ENCODE measurements around the gene PON1.

The PON1 gene

GRCh38 chr7:95330204-95330960, 6.0 kb upstream of the PON1 start:
- Histone ChIP-seq H3K27ac (ENCODE audit: low read depth, low read length) (no peak overlapping the region), H3K79me1 (ENCODE audit: low read length) (no peaks in the 10 kb centered on the region), H3K14ac (ENCODE audit: low read length) (no peak overlapping the region), H3K4me1 (ENCODE audit: control insufficient read depth in 1 of 2, insufficient read depth in 2 of 2, low read length in 2 of 2) (no peaks in the 10 kb centered on the region), H4K91ac (ENCODE audit: low read depth, low read length) (no peak overlapping the region), H2BK12ac (ENCODE audit: low read length) (no peak overlapping the region), H4K12ac (ENCODE audit: low read depth, low read length) (no peak overlapping the region), H2BK5ac (ENCODE audit: low read depth, low read length, poor library complexity) (no peak overlapping the region), H3K79me2 (ENCODE audit: control insufficient read depth, insufficient read depth, low read length, poor library complexity) (no peaks in the 10 kb centered on the region), H3K4me2 (ENCODE audit: low read length) (no peak overlapping the region), H3K36me3 (ENCODE audit: control insufficient read depth in 1 of 2, insufficient read depth in 2 of 2, low read length in 2 of 2) (no peaks in the 10 kb centered on the region), H3K4me3 (ENCODE audit: low read depth, low read length) (no peak overlapping the region), H2AFZ (ENCODE audit: insufficient read depth, low read length, poor library complexity) (no peak overlapping the region), H2AK5ac (ENCODE audit: low read length) (no peak overlapping the region), H3K9ac (ENCODE audit: low read length) (no peak overlapping the region), H3K4ac (ENCODE audit: low read depth, low read length) (no peak overlapping the region), H3K9me3 (ENCODE audit: insufficient read depth, low read depth, low read length) (no peaks in the 10 kb centered on the region), H4K8ac (ENCODE audit: low read depth, low read length) (no peak overlapping the region), H3K18ac (ENCODE audit: low read length) (no peak overlapping the region), H2BK120ac (ENCODE audit: insufficient read depth, low read length, poor library complexity) (no peak overlapping the region), H3K23ac (ENCODE audit: low read length) (no peak overlapping the region), H3K27me3 (ENCODE audit: insufficient read depth, low read length) (no peaks in the 10 kb centered on the region)
- DNase-seq: no peak
- WGBS (ENCODE audit: extremely low coverage, insufficient coverage, insufficient read length): no CpG with 5 or more reads among the region's 4 CpGs

GRCh38 chr7:95327356-95327755, 3.0 kb upstream of the PON1 start:
- H2AFZ ChIP-seq (ENCODE audit: insufficient read depth, low read length, poor library complexity): no peak overlapping the region
- no peak overlapping the region for H3K18ac ChIP-seq (ENCODE audit: low read length)
- no peaks in the 10 kb centered on the region for H3K4me1 ChIP-seq (ENCODE audit: control insufficient read depth in 1 of 2, insufficient read depth in 2 of 2, low read length in 2 of 2)
- no peaks in the 10 kb centered on the region for H3K79me2 ChIP-seq (ENCODE audit: control insufficient read depth, insufficient read depth, low read length, poor library complexity)
- no peak overlapping the region for H3K4me3 ChIP-seq (ENCODE audit: low read depth, low read length)
- H3K4ac ChIP-seq (ENCODE audit: low read depth, low read length): no peak overlapping the region
- H3K79me1 ChIP-seq (ENCODE audit: low read length): no peaks in the 10 kb centered on the region
- H3K4me2 ChIP-seq (ENCODE audit: low read length): no peak overlapping the region
- 100% methylated on average over 1 of the region's 3 CpGs for WGBS (ENCODE audit: extremely low coverage, insufficient coverage, insufficient read length)
- H2AK5ac ChIP-seq (ENCODE audit: low read length): no peak overlapping the region
- no peaks in the 10 kb centered on the region for H3K36me3 ChIP-seq (ENCODE audit: control insufficient read depth in 1 of 2, insufficient read depth in 2 of 2, low read length in 2 of 2)
- no peak overlapping the region for H4K12ac ChIP-seq (ENCODE audit: low read depth, low read length)
- no peak overlapping the region for H4K91ac ChIP-seq (ENCODE audit: low read depth, low read length)
- no peaks in the 10 kb centered on the region for H3K27me3 ChIP-seq (ENCODE audit: insufficient read depth, low read length)
- no peak overlapping the region for H2BK120ac ChIP-seq (ENCODE audit: insufficient read depth, low read length, poor library complexity)
- no peak overlapping the region for H3K9ac ChIP-seq (ENCODE audit: low read length)
- H3K14ac ChIP-seq (ENCODE audit: low read length): no peak overlapping the region
- no peak for DNase-seq
- no peaks in the 10 kb centered on the region for H3K9me3 ChIP-seq (ENCODE audit: insufficient read depth, low read depth, low read length)
- no peak overlapping the region for H2BK5ac ChIP-seq (ENCODE audit: low read depth, low read length, poor library complexity)
- no peak overlapping the region for H3K27ac ChIP-seq (ENCODE audit: low read depth, low read length)
- H3K23ac ChIP-seq (ENCODE audit: low read length): no peak overlapping the region
- no peak overlapping the region for H2BK12ac ChIP-seq (ENCODE audit: low read length)
- no peak overlapping the region for H4K8ac ChIP-seq (ENCODE audit: low read depth, low read length)

GRCh38 chr7:95323410-95324129, 762 bp downstream of the PON1 start:
- no peak overlapping the region for H3K18ac ChIP-seq (ENCODE audit: low read length)
- H3K4me2 ChIP-seq (ENCODE audit: low read length): no peak overlapping the region
- H2AK5ac ChIP-seq (ENCODE audit: low read length): no peak overlapping the region
- no peak overlapping the region for H4K12ac ChIP-seq (ENCODE audit: low read depth, low read length)
- H3K9me3 ChIP-seq (ENCODE audit: insufficient read depth, low read depth, low read length): no peaks in the 10 kb centered on the region
- DNase-seq: no peak
- H2BK5ac ChIP-seq (ENCODE audit: low read depth, low read length, poor library complexity): no peak overlapping the region
- no peaks in the 10 kb centered on the region for H3K36me3 ChIP-seq (ENCODE audit: control insufficient read depth in 1 of 2, insufficient read depth in 2 of 2, low read length in 2 of 2)
- no peak overlapping the region for H4K8ac ChIP-seq (ENCODE audit: low read depth, low read length)
- no peak overlapping the region for H2AFZ ChIP-seq (ENCODE audit: insufficient read depth, low read length, poor library complexity)
- no peak overlapping the region for H3K4me3 ChIP-seq (ENCODE audit: low read depth, low read length)
- H2BK12ac ChIP-seq (ENCODE audit: low read length): no peak overlapping the region
- no peaks in the 10 kb centered on the region for H3K79me2 ChIP-seq (ENCODE audit: control insufficient read depth, insufficient read depth, low read length, poor library complexity)
- WGBS (ENCODE audit: extremely low coverage, insufficient coverage, insufficient read length): no CpG with 5 or more reads among the region's 9 CpGs
- H3K4me1 ChIP-seq (ENCODE audit: control insufficient read depth in 1 of 2, insufficient read depth in 2 of 2, low read length in 2 of 2): no peaks in the 10 kb centered on the region
- H3K27ac ChIP-seq (ENCODE audit: low read depth, low read length): no peak overlapping the region
- H3K27me3 ChIP-seq (ENCODE audit: insufficient read depth, low read length): no peaks in the 10 kb centered on the region
- H3K23ac ChIP-seq (ENCODE audit: low read length): no peak overlapping the region
- H3K14ac ChIP-seq (ENCODE audit: low read length): no peak overlapping the region
- H3K9ac ChIP-seq (ENCODE audit: low read length): no peak overlapping the region
- no peaks in the 10 kb centered on the region for H3K79me1 ChIP-seq (ENCODE audit: low read length)
- no peak overlapping the region for H2BK120ac ChIP-seq (ENCODE audit: insufficient read depth, low read length, poor library complexity)
- H4K91ac ChIP-seq (ENCODE audit: low read depth, low read length): no peak overlapping the region
- no peak overlapping the region for H3K4ac ChIP-seq (ENCODE audit: low read depth, low read length)

- no peak overlapping the region for H2BK5ac ChIP-seq (ENCODE audit: low read depth, low read length, poor library complexity)
- H2AK5ac ChIP-seq (ENCODE audit: low read length): no peak overlapping the region
- H4K8ac ChIP-seq (ENCODE audit: low read depth, low read length): no peak overlapping the region
- no peak overlapping the region for H3K4ac ChIP-seq (ENCODE audit: low read depth, low read length)
- WGBS (ENCODE audit: extremely low coverage, insufficient coverage, insufficient read length): no CpG with 5 or more reads among the region's 2 CpGs
- no peaks in the 10 kb centered on the region for H3K4me1 ChIP-seq (ENCODE audit: control insufficient read depth in 1 of 2, insufficient read depth in 2 of 2, low read length in 2 of 2)
- no peak overlapping the region for H3K9ac ChIP-seq (ENCODE audit: low read length)
- no peak for DNase-seq
- H4K12ac ChIP-seq (ENCODE audit: low read depth, low read length): no peak overlapping the region
- no peaks in the 10 kb centered on the region for H3K27me3 ChIP-seq (ENCODE audit: insufficient read depth, low read length)
- H2BK120ac ChIP-seq (ENCODE audit: insufficient read depth, low read length, poor library complexity): no peak overlapping the region
- no peak overlapping the region for H2AFZ ChIP-seq (ENCODE audit: insufficient read depth, low read length, poor library complexity)
- no peak overlapping the region for H2BK12ac ChIP-seq (ENCODE audit: low read length)
- no peak overlapping the region for H3K23ac ChIP-seq (ENCODE audit: low read length)
- no peaks in the 10 kb centered on the region for H3K79me1 ChIP-seq (ENCODE audit: low read length)
- H3K4me3 ChIP-seq (ENCODE audit: low read depth, low read length): no peak overlapping the region
- no peak overlapping the region for H3K27ac ChIP-seq (ENCODE audit: low read depth, low read length)
- H3K9me3 ChIP-seq (ENCODE audit: insufficient read depth, low read depth, low read length): no peaks in the 10 kb centered on the region
- no peaks in the 10 kb centered on the region for H3K36me3 ChIP-seq (ENCODE audit: control insufficient read depth in 1 of 2, insufficient read depth in 2 of 2, low read length in 2 of 2)
- no peak overlapping the region for H4K91ac ChIP-seq (ENCODE audit: low read depth, low read length)
- no peak overlapping the region for H3K4me2 ChIP-seq (ENCODE audit: low read length)
- H3K18ac ChIP-seq (ENCODE audit: low read length): no peak overlapping the region
- H3K79me2 ChIP-seq (ENCODE audit: control insufficient read depth, insufficient read depth, low read length, poor library complexity): no peaks in the 10 kb centered on the region
- H3K14ac ChIP-seq (ENCODE audit: low read length): no peak overlapping the region
Observed at GRCh38 chr7:95322854-95323253, 1.5 kb downstream of the PON1 start.
